Neutrophil (primary cell): Measurements from ENCODE around the gene LRRC25.

Source experiments
- H3K27ac ChIP-seq: fragments of 200-600 bp; sonication (generic); 2 replicates; pipeline ENCODE4 v1.5.1; 2016; ENCODE audit warnings: mild to moderate bottlenecking, moderate library complexity
- H3K27me3 ChIP-seq: fragments of 200-600 bp; sonication (generic); 2 replicates; pipeline ENCODE4 v1.6.0; 2016; ENCODE audit warnings: mild to moderate bottlenecking
- H3K36me3 ChIP-seq: fragments of 200-600 bp; sonication (generic); 2 replicates; pipeline ENCODE4 v1.5.1; 2017
- H3K4me1 ChIP-seq, 2 experiments: fragments of 200-600 bp in 1 of 2; sonication (generic) in 1 of 2; 1 replicate in 1 of 2; 2 replicates in 1 of 2; pipeline versions ENCODE4 v1.5.1 to v1.6.1; 2013 to 2016; ENCODE audit warnings: low read depth in 1 of 2, low read length in 1 of 2, mild to moderate bottlenecking in 1 of 2, moderate library complexity in 1 of 2; ENCODE audit not compliant: control insufficient read depth in 1 of 2, insufficient read depth in 1 of 2
- H3K4me3 ChIP-seq, 2 experiments: fragments of 200-600 bp in 1 of 2; sonication (generic) in 1 of 2; 1 replicate in 1 of 2; 2 replicates in 1 of 2; pipeline ENCODE4 v1.5.1; 2013 to 2016; ENCODE audit warnings: low read depth in 1 of 2, low read length in 1 of 2, mild to moderate bottlenecking in 1 of 2, moderate library complexity in 1 of 2
- H3K9me3 ChIP-seq: fragments of 200-600 bp; sonication (generic); 2 replicates; pipeline ENCODE4 v1.5.1; 2016
- TF ChIP-seq, protein P1 (sequence below): fragments of 200-600 bp; sonication (generic); IDR thresholded peaks from 2 replicates; pipeline ENCODE4 v1.5.1; 2016; ENCODE audit warnings: antibody characterized with exemption

LRRC25 gene

DNA sequence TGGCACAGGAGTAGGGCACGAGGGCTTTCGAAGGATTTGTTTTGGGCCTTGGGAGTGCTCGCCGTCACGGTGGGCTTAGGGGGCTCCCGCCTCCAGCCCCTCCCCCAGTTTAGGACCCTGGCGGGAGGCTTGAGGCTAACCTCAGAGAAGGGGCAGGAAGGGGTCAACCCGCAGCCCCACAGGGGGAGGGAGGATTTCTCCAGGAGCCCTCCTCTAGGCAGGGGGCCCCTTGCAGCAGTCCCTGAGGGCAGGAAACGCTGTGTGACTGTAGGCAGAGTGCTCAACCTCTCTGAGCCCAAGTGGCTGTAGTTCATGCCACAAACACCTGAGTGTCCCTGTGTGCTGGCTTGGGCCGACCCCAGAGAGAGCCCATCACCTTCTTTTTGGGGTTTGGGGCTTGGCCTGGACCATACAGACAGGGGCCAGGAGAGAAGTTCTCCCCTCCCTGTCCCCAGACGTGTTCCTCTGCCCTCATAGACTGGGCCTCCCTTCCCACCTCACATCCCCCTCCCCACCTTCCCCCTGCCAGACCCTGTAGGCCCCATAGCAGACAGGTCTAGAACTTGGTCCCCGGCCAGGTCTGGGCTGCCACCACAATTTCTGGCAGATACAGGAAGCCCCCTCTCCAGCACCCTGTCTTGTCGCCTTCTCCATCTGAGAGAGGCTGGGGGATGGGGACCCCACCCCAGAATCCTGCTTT lies 32.4 kb upstream of the LRRC25 start:
- Histone ChIP-seq H3K4me3 (peak overlapping the region in 1 of 2 experiments; percentile 56), H3K27me3 (peaks cover 83% of the 10 kb centered on the region), H3K9me3 (no peaks in the 10 kb centered on the region), H3K4me1 (peaks cover 13 to 27% of the 10 kb centered on the region in 2 experiments), H3K36me3 (no peaks in the 10 kb centered on the region), H3K27ac (no peak overlapping the region)
- TF ChIP-seq, protein P1, sequence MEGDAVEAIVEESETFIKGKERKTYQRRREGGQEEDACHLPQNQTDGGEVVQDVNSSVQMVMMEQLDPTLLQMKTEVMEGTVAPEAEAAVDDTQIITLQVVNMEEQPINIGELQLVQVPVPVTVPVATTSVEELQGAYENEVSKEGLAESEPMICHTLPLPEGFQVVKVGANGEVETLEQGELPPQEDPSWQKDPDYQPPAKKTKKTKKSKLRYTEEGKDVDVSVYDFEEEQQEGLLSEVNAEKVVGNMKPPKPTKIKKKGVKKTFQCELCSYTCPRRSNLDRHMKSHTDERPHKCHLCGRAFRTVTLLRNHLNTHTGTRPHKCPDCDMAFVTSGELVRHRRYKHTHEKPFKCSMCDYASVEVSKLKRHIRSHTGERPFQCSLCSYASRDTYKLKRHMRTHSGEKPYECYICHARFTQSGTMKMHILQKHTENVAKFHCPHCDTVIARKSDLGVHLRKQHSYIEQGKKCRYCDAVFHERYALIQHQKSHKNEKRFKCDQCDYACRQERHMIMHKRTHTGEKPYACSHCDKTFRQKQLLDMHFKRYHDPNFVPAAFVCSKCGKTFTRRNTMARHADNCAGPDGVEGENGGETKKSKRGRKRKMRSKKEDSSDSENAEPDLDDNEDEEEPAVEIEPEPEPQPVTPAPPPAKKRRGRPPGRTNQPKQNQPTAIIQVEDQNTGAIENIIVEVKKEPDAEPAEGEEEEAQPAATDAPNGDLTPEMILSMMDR: no peak

DNA sequence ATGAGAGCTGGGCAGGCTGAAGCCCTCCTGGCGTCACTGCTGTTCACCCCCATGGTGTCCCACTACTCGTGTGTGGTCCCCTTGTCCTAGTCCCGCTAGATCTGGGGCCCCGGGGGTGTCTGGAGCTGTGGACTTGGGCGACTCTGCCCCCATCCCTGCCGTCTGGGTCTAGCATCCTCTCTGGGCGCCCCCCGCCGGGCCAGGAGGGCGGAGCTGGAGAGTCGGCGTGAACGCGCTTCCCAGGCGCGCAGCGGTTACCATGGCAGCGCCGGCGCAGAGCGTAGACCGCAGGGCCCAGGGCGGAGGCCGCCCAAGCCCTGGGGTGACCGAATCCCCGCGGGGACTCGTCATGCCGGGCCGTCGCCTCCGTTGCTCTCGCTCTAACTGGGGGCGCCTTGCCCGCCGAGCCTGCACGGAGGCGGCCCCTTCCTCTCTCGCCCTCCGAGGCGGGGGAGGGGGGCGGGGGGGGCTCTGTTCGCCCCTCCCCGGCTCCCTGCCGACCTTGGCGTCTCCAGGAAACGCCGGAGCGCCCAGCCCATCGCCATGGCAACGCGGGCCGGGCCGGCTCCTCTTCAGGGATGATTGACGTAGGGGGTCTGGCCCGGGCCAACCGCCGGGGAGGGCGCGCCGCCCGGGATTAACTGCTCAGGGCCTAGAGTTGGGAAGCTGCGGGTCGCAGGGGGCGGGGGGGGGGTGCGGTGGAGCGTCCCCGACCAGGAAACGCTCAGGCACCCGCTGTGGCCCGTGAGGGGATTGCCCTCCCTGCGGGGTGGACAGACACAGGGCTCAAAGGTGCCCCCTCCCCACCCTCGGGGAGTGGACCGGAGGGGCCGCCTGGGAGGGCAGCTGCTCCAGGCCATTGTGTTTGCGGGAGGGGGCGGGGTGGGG lies 31.6 kb upstream of the LRRC25 start:
- no peaks in the 10 kb centered on the region for H3K9me3 ChIP-seq
- H3K27me3 ChIP-seq: peaks cover 75% of the 10 kb centered on the region
- peak overlapping the region; percentile 20 to 56 for H3K4me3 ChIP-seq
- peaks cover 13 to 25% of the 10 kb centered on the region in 2 experiments for H3K4me1 ChIP-seq
- H3K27ac ChIP-seq: no peak overlapping the region
- no peaks in the 10 kb centered on the region for H3K36me3 ChIP-seq
- TF ChIP-seq, protein P1: no peak

DNA sequence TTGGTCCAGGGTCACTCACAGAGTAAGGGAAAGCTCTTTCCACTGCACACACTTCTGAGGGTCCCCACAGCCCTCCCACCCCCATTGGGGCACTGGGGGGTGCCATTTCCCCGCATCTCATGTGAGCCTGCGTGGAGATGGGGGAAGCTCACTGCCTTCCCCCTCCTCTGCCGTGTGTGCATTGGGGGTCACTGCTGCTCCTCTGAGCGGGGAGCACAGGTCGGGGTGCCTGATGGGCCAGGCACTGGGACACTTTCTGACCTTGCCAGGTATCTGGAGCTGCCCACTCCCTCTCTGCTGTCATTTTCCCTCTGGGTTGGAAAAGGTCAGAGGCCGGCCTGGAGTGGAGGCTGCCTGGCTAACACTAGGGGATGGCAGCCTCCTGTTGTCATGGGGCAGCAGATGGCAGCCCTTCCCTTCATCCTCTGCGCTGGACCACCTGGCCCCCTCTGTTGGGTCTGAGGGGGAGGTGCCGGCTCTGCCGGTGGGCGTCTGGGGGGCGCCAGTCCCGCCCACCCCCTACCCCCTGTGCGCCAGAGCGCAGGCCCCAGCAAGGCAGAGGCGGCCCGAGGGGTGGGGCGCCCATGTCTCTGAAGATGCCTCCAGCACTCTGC lies 30.9 kb upstream of the LRRC25 start:
- no peaks in the 10 kb centered on the region for H3K9me3 ChIP-seq
- TF ChIP-seq, protein P1: no peak
- no peaks in the 10 kb centered on the region for H3K36me3 ChIP-seq
- H3K4me3 ChIP-seq: peak overlapping the region in 1 of 2 experiments; percentile 56
- no peak overlapping the region for H3K27ac ChIP-seq
- H3K27me3 ChIP-seq: peaks cover 67% of the 10 kb centered on the region
- H3K4me1 ChIP-seq: peaks cover 13 to 18% of the 10 kb centered on the region in 2 experiments

DNA sequence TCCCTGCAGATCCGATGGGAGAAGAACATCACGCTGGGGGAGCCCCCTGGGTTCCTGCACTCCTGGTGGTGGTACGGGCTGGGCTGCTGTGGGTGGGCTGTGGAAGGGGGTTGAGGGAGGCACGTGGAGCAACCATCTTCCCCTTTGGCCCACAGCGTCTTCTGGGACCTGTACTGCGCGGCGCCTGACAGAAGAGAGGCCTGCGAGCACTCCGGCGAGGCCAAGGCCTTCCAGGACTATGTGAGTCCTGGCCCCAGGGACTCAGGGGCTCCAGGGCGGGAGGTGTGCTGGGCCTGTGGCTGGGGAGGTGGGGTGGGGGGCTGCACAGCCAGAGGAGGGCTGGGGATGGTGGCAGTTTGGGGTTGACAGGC lies 30.3 kb upstream of the LRRC25 start:
- no peak overlapping the region for H3K4me3 ChIP-seq
- H3K27ac ChIP-seq: no peak overlapping the region
- H3K4me1 ChIP-seq: peaks cover 7 to 14% of the 10 kb centered on the region in 2 experiments
- H3K9me3 ChIP-seq: no peaks in the 10 kb centered on the region
- H3K27me3 ChIP-seq: peaks cover 62% of the 10 kb centered on the region
- H3K36me3 ChIP-seq: no peaks in the 10 kb centered on the region
- TF ChIP-seq, protein P1: no peak

DNA sequence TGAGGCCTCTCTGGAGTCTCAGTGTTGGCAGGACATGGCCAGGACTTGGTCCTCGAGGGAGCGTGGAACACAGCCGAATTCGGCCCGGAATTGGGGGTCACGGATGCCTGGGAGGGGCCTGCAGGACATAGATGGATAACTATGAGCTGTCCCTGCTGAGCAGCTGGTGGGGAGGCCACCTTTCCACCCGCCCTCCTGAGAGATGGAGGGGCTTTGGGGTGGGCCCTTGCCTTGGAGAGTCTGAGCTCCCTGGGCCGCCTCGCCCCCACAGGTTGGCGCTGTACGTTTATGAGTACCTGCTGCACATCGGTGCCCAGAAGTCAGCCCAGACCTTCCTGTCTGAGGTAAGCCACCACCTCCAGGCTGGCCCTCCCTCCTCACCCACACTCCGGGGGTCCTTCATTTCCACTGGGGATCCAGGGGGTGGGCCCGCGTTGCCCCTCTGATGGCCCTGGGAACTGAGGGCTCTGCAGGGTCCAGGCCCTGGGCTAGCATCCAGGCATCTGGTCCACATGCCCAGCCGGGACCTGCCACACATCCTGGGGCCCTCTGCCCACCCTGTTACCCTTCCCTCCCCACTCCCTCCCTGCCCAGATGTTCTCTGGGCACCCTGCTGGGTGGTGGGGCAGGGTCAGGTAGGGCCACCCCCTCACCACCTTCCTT lies 29.8 kb upstream of the LRRC25 start:
- Histone ChIP-seq H3K27me3 (peaks cover 58% of the 10 kb centered on the region), H3K4me1 (peaks cover 5 to 14% of the 10 kb centered on the region in 2 experiments), H3K27ac (no peak overlapping the region), H3K9me3 (no peaks in the 10 kb centered on the region), H3K4me3 (no peak overlapping the region), H3K36me3 (no peaks in the 10 kb centered on the region)
- TF ChIP-seq, protein P1: no peak
